ENCODE results near the gene SPRTN.

SPRTN gene

GRCh38 chr1:231338270-231339128, at the start of gene SPRTN:
Gene SPRTN, plus strand, starts transcription at chr1:231338293. Its CDS starts 91 bp downstream, at chr1:231338384.
- DNase-seq: no peak

GRCh38 chr1:231295938-231296337, 42.2 kb upstream of the SPRTN start:
- no peak for DNase-seq

- no peak for DNase-seq
These were observed 36.1 kb upstream of the SPRTN start for GRCh38 chr1:231301990-231302389.

- no peak for DNase-seq
These were observed 27.6 kb upstream of the SPRTN start for GRCh38 chr1:231310391-231310934.

- DNase-seq: no peak
These were observed 26.2 kb upstream of the SPRTN start for GRCh38 chr1:231311720-231312431.

GRCh38 chr1:231312432-231312788, 25.7 kb upstream of the SPRTN start:
- no peak for DNase-seq

GRCh38 chr1:231313661-231314060, 24.4 kb upstream of the SPRTN start:
- DNase-seq: no peak

GRCh38 chr1:231315887-231316286, 22.2 kb upstream of the SPRTN start:
- DNase-seq: no peak

GRCh38 chr1:231317306-231318014, 20.6 kb upstream of the SPRTN start:
- DNase-seq: no peak

- DNase-seq: no peak
These were observed 20.1 kb upstream of the SPRTN start for GRCh38 chr1:231318015-231318355.

GRCh38 chr1:231318568-231318967, 19.5 kb upstream of the SPRTN start:
- DNase-seq: no peak

GRCh38 chr1:231319080-231319479, 19.0 kb upstream of the SPRTN start:
- DNase-seq: no peak

GRCh38 chr1:231322880-231323530, 15.1 kb upstream of the SPRTN start:
- no peak for DNase-seq

- no peak for DNase-seq
These were observed 13.4 kb upstream of the SPRTN start for GRCh38 chr1:231324660-231325059.

- no peak for DNase-seq
These were observed 11.8 kb upstream of the SPRTN start for GRCh38 chr1:231326248-231326647.

- no peak for DNase-seq
These were observed 10.5 kb upstream of the SPRTN start for GRCh38 chr1:231327617-231328016.

GRCh38 chr1:231329483-231329882, 8.6 kb upstream of the SPRTN start:
- no peak for DNase-seq

GRCh38 chr1:231332761-231333160, 5.3 kb upstream of the SPRTN start:
- no peak for DNase-seq

- no peak for DNase-seq
These were observed 3.9 kb upstream of the SPRTN start for GRCh38 chr1:231334079-231334666.

- no peak for DNase-seq
These were observed 3.1 kb upstream of the SPRTN start for GRCh38 chr1:231334952-231335351.

GRCh38 chr1:231335663-231336602, 2.2 kb upstream of the SPRTN start:
- DNase-seq: no peak
